ENCODE results near the gene THEMIS.
"Not testable (repeated sequence)": the region's sequence is repeated elsewhere in the genome, so short reads cannot be mapped to it uniquely, and the experiment has no call there.

Gene THEMIS

DNA sequence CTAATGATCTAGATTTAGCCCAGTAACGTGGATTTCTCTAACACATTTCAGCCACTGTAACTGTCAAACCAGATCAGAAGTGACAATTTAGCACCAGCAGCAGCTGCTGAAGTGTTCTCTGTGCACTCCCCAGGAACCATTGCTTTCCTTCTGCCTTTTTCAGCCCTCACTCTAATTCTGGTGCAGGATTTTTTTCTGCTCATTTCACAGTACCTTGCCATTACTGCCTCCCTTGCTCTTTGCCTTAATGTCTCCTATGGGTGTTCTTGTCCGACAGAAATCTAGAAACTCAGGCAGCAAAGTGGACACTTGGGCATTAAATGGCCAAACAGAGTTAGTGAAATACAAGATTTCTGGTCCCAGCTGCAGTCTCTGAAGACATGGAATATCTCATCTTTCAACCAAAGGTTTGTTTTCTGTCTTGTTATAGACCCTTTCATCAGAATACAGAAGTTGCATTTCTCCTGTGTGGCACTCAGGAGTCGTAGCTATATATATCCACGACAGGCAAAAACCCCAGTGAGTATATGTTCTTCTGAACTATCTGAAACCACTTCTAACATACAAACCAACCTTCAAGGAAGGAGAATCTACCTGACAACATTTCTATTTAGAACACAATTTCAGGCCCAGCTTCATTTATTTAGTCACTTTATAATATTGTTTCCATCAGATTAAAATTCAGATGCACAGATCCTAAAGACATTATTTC lies 92.9 kb downstream of the THEMIS start:
- DNase-seq (ENCODE audit: extremely low read depth in 1 of 2, low read depth in 1 of 2): no peak

DNA sequence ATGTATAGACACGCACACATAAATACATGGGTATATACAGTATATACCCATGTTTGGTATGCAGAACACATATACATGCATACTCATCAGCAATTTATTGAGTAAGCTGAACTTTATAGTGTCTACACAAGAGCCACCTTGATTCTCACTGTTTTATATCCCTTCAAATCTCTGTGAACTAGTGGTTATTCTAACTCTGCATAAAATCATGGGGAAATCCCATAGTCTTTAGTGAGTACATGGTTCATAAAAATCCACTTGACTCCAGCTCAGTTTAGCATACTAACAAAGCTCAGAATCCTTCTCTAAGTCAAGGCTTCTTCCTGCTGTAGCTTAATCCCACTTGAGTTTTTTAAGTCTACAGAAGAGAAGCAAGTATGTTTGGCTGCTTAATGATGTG lies 104.1 kb downstream of the THEMIS start:
- DNase-seq (ENCODE audit: extremely low read depth in 1 of 2, low read depth in 1 of 2): no peak

DNA sequence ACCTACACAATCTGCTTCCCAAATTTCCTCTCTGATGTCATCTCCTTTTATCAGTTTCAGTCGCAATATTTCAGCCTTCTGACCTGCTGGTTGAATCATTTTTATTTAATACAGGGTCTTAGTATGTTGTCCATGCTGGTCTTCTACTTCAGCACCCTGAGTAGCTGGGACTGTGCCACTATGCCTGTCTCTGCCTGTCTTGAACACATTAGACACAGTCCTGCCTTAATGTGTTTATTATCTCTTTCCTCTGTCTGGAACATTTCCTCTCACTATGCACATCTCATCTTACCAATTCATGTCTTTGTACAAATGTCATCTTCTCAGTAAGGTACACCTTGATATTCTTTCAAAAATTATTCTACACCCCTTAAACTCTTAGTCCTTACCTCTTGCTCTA lies 106.5 kb downstream of the THEMIS start:
- no peak for DNase-seq (ENCODE audit: extremely low read depth in 1 of 2, low read depth in 1 of 2)

DNA sequence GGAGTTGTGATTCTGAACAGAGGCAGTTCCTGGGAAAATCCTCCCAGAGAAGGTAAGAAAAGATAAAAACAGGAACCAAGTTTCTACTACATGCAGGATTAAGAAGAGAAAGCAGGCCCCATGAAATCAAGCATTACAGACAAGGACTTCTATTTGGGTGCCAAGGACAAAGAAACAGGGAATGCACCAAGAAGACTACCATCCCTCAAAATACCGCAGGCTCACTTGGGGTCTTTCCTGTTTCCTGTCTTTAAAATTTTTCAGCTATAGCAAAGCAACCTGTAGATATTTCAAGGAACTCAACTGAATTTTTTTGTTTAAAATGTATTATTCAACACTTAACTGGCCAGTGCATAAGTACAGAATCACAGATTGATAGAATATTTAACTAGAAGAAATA lies 107.5 kb downstream of the THEMIS start:
- DNase-seq (ENCODE audit: extremely low read depth in 1 of 2, low read depth in 1 of 2): no peak

DNA sequence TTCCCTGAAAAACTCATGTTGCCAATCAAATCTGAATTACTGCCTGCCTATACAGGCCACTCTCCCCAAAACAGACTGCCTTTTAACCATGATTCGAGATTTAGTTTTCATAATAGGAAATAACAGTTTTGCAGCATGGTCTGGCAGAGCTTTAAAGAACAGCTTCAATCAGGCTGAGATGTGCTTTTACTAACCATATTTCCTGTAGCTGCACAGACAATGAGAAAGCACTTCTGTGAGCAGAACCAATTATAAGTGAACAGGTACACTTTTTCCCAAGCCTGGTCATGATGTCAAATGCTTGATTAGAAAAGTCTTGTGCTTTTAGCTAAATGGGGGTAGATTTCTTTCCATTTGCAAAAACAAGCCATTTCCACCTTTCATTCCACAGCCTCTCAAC lies 108.2 kb downstream of the THEMIS start:
- no peak for DNase-seq (ENCODE audit: extremely low read depth in 1 of 2, low read depth in 1 of 2)

DNA sequence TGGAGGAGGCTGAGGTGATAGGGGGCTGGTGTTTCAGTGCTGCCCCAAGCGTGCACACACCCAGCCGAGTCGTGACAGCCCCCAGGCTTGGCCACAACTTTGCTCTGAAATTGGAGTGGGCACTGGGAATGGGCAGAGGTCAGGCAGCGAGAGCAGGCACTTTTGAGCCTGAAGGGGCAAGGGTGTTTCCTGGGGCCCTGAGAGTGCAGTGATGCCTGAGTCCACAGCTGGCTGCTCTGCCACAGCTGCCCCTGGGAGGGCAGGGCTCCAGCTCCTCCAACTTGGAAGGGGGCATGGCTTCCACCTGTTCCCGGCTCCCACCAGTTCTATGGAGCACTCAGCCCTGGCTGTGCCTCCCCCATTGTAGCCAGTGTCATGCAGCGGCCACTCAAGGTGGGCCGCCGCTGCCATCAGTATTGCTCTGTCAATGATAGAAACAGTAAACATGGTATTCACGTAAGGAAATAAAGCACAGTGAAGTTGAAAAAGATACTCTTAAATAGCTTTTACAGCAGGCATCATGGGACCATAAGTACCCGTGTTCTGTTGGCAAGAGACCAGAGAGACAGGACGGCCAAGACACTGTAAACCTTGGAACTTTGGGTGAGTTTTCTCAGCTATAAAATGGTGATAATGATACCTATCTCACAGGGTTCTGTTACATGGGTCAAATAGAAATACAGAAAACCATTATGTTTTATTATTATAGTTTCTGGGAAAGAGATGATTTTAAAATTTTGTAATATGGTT lies 108.9 kb downstream of the THEMIS start:
- no peak for DNase-seq (ENCODE audit: extremely low read depth in 1 of 2, low read depth in 1 of 2)

DNA sequence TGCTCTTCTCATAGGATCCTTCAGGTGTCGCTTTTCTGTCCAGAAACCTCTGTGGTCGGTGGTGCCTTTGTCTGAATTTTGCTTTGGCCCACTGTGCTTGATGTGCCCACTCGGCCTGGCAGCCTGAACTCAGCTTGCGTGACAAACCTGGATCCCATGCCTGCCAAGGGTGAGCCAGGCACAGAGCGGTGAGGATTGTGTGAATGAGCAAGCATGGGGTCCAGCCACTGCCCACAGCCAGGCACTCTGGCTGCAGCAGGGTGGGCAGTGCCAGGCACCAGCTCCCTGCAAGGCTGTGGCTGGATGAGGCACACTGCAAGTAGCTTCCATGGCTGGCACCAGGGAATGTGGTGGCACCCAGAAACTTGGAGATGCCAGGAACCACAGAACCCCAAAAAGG lies 110.3 kb downstream of the THEMIS start:
- DNase-seq (ENCODE audit: extremely low read depth in 1 of 2, low read depth in 1 of 2): no peak

DNA sequence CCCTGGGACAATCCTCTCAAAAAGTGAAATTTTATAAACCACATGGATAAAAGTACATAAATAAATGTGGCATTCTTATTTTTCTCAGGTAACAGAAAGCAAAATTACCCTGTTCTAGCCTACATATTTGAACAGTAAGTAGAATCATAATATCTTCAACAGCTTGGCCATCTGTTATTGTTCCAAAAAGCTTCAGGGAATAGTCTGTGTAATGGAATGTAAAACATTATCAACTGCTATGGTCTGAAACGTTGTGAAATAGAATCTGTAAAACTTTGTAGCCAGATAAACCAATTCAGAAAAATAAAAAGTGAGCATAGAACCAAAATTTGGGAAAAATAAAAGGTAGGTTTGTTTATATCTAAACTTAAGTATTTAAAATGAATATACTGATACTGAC lies 114.7 kb downstream of the THEMIS start:
- no peak for DNase-seq (ENCODE audit: extremely low read depth in 1 of 2, low read depth in 1 of 2)

DNA sequence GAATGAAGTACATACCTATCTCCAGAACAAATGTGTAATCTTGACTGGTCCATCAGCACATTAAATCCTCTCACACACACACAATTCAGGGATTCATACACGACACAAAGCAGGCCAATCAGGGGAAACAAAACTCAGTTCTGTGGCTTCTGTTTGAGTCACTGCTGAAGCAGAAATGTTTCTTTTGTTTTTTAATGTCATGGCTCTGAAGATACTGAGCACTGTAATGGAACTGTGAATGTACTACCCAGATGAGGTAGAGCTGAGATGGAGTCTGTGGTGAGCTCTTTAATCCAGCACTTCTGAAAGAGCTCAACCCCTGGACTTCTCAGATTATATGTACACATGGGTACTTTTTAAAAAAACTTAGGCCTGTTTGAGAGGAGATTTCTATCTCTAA lies 116.4 kb downstream of the THEMIS start:
- DNase-seq (ENCODE audit: extremely low read depth in 1 of 2, low read depth in 1 of 2): no peak

DNA sequence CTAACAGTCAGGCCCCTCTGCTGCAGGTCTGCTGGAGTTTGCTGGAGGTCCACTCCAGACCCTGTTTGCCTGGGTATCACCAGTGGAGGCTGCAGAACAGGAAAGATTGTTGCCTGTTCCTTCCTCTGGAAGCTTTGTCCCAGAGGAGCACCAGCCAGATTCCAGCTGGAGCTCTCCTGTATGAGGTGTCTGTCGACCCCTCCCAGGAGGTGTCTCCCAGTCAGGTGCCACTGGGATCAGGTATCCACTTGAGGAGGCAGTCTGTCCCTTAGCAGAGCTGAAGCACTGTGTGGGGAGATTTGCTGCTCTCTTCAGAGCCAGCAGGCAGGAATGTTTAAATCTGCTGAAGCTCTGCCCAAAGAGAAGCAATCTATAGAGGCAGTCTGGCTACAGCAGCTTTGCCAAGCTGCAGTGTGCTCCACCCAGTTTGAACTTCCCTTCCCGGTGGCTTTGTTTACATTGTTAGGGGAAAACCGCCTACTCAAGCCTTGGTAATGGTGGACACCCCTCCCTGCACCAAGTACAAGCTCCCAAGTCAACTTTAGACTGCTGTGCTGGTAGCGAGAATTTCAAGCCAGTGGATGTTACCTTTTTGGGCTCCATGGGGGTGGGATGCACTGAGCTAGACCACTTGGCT lies 119.1 kb downstream of the THEMIS start:
- not testable (repeated sequence) for DNase-seq (ENCODE audit: extremely low read depth in 1 of 2, low read depth in 1 of 2)

DNA sequence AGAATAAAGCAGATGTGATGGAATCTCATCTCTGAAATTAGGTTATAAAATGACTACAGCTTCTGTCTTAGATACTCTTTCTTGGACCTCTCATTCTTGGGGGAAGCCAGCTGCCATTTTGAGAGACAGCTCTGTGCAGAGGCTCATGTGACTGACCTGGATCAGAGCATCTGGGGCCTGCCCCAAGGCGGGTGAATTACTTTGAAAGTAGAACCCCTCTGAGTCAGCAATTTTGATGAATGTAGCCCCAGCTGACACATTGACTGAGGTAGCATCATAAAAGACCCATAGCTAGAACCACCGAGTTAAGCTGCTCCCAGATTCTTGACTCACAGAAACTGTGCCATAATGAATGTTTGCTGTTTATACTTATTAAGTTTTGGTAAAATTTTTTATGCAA lies 124.5 kb downstream of the THEMIS start:
- DNase-seq (ENCODE audit: extremely low read depth in 1 of 2, low read depth in 1 of 2): no peak

DNA sequence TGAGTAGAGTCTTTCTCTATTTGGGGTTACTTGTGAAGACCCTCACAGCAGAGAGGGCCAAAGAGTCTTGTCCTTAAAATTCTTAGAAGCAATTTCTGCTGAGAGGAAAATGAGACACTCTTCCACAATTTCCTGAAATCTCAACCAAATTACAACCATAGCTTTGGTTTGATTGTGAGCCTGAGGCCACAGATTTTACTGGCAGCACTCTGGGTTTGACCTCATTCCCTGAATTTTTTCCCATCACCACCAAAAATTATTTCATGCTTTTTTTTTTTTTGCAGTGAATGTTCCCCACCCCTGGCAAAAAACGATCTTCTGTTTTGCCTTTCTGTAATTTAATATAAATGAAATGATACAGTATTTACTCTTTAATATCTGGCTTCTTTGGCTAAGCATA lies 125.5 kb downstream of the THEMIS start:
- DNase-seq (ENCODE audit: extremely low read depth in 1 of 2, low read depth in 1 of 2): no peak

DNA sequence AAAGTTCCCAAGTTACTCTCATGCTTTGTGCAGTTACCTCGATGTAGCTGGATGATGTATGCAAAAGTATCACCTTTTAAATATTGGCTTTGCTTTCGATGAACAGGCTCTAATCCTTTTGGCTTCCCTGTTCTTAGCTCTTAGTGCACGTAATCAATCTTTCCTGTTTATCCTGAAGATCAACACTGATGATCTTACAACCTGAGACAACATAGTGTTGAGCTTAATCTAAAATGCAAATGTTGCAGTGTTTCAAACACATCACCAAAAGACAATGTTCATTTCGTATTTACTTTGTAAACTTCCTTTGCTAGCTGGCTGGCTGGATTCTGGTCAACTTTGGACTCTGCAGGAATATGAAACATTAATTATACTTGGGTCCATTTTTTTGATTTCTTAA lies 132.1 kb downstream of the THEMIS start:
- no peak for DNase-seq (ENCODE audit: extremely low read depth in 1 of 2, low read depth in 1 of 2)

DNA sequence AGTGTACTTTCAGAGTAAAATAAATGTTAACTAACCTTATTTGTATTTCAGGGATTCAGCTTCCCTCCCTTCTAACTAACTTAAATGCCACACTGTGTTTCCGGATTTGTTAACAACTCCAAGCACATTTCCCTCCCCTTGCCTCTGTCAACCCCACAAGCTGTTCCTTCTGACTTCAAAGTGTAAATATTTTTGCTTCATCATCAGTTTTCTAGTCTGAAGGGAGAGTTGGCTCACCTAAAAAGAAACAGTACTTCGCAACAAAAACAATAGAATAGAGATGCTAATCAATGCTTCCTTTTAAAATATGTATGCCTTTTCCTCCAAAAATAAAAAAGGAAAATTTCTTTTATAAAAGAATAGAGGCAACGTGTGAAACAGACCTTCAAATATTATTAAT lies 132.6 kb downstream of the THEMIS start:
- DNase-seq (ENCODE audit: extremely low read depth in 1 of 2, low read depth in 1 of 2): no peak

DNA sequence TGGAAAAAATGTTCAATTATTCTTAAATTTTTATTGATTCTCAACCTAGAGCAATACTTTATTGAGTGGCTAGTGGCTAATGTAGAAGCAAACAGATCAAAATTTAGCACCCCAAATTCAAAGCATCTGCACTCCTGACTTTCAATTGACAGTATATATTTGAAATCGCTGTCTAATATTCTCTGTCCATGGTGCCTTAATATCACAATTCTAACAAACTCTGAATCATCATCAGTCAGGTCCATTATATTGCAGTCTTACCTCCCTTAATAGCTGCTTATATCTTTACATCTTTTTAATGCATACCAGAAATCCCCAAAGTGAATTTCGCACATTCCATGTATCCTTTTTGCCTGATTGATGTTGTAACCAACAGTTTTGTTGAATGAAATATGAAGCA lies 134.9 kb downstream of the THEMIS start:
- DNase-seq (ENCODE audit: extremely low read depth in 1 of 2, low read depth in 1 of 2): no peak

DNA sequence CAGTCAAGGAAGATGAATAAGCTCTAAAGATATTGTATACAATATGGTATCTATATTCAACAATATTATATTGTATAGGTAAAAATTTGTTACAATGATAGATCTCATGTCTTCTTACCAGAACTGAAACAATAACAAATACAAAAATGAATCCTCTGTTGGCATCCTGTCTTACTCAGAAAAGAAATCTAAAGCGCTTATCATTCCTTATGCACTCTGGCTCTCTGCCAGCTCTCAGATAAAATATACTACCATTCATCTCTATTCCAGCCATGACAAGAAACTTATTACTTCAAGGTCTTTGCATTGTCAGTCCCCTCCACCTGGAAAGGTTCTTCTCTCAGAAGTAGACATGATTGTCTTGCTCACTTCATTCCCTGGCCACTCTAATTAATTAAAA lies 138.6 kb downstream of the THEMIS start:
- DNase-seq (ENCODE audit: extremely low read depth in 1 of 2, low read depth in 1 of 2): no peak

DNA sequence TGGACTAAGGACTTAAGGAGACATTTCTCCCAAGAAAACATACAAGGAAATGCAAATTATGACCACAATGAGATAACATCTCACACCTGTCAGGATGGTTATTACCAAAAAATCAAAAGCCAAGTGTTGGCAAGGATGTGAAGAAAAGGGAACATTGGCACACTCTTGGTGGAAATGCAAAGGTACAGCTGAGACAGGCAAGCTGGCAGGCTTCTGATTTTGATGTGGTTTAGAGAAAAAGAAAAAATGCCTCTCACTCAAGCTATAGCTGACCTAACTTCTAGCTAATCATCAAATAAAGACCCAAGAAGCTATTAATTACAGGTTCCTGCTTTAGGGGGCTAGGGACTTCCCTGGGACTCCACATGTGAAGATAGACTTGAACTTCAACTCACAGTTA lies 139.8 kb downstream of the THEMIS start:
- no peak for DNase-seq (ENCODE audit: extremely low read depth in 1 of 2, low read depth in 1 of 2)

DNA sequence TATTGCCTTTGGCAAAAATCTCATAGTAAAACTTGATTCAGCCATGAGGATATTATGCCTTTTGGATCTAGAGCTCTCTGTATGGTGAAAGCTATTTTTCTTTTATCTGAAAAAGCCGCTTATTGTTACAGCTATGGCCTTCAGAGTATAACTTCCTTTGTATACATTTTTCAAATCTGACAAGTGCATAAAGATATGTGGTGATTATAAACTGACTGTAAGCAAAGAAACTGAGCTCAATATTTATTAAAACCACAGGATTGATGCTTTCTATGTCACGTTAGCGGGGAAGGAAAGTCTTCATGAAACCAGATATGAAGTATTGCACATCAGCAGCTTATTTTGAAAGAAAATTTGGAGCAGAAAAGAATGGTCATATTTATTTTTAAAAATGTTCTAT lies 151.8 kb downstream of the THEMIS start:
- DNase-seq (ENCODE audit: extremely low read depth in 1 of 2, low read depth in 1 of 2): no peak

DNA sequence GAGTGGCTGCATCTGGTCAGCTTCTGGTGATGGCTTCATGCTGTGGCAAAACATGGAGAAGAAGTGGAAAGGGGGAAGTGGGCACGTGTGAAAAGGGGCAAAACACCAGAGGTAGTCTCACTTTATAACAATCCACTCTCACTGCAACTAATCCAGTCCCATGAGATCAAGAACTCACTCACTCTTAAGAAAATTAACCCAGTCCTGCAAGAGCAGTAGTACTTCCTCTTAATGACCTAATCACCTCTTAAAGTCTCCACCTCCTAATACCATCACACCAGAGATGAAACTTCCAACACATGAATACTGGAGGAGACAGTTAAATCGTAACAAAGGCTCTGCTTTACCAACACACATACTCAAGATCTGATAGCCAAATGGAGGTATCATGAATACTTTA lies 152.6 kb downstream of the THEMIS start:
- DNase-seq (ENCODE audit: extremely low read depth in 1 of 2, low read depth in 1 of 2): no peak

DNA sequence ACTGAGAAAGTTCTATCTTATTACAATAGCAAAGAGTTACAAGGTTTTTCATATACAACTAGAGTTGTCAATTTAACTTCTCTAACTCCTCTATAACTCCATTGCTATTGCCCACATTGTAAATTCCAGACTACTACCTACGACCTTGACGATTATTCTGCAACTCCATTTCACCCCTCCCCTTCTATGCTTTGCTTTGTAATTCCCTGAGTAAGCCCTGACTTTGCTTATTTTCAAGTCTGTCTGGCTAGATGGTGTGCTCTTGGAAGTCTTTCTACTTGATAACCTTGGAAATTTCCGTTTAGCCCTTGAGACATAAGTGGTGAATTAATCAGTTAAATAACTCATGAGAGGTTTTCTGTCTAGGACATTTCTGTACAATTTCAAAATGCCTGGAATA lies 162.4 kb downstream of the THEMIS start:
- DNase-seq (ENCODE audit: extremely low read depth in 1 of 2, low read depth in 1 of 2): no peak

DNA sequence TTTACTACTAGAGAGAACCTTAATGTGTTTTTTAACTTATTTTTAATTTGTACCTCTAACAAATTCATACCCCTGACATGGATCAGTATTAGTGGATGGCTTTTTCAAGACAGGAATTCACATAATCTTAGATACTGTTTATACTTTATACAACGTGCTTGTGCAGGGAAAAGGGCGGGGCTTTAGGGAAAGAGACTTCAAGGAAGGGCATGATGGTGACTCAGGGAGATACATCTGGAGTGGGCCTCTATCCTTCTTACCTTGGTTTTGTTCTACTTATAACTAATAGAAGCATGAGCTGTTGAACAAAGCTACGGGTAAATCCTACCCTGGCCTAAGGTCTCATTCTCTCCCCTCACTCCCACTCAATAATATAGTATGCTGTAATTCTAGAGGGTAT lies 163.1 kb downstream of the THEMIS start:
- no peak for DNase-seq (ENCODE audit: extremely low read depth in 1 of 2, low read depth in 1 of 2)

DNA sequence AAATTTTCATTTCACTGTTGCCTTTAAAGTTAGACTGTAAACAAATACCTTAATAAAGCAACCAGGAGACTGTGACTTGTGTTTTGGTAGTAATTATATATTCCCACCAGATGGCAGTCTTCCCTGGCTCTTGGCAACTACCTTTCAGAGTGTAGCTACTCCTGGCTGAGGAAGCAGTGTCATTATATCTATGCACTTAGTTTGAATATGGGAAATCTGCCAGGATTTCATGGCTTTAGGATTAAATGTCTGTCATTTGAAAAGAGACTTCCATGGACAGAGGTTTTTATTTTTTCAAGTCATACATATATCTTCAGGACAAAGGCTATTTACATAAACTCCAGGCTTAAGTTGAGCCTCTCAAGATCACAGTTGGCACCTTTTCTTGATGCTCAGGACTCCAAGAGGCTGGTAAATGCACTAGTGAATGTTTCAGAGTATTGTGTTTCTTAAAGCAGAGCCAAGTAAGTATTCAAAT lies 163.8 kb downstream of the THEMIS start:
- DNase-seq (ENCODE audit: extremely low read depth in 1 of 2, low read depth in 1 of 2): peak in 1 of 2 donors; percentile 5

Data from activated CD8-positive, alpha-beta memory T cell treated with anti-CD3 and anti-CD28 coated beads for 1 hour (primary cell).